Stimulated activated memory B cell treated with anti-CD40 and anti-IgM and Interleukin-4, amounts not matched to agents 10 μg/mL and 1 μg/mL and 100 μg/mL, for 72 hours (primary cell): ENCODE data around the gene RASIP1.

Experiments
- ATAC-seq: fragments of 150-1000 bp; cut with Tn5 transposase; 2 replicates; pipeline ENCODE4 v1.10.0; 2021
- H3K27ac Mint-ChIP-seq: one replicate; pipeline ENCODE4 v1.8.0; 2022; ENCODE audit warnings: mild to moderate bottlenecking, mixed read lengths
- H3K27me3 Mint-ChIP-seq: one replicate; pipeline ENCODE4 v1.8.0; 2022; ENCODE audit warnings: mixed read lengths
- H3K36me3 Mint-ChIP-seq: one replicate; pipeline ENCODE4 v1.8.0; 2022; ENCODE audit warnings: mixed read lengths
- H3K4me1 Mint-ChIP-seq: one replicate; pipeline ENCODE4 v1.8.0; 2022; ENCODE audit warnings: mixed read lengths
- H3K4me3 Mint-ChIP-seq: one replicate; pipeline ENCODE4 v1.8.0; 2022; ENCODE audit warnings: mild to moderate bottlenecking, moderate library complexity, mixed read lengths
- H3K9me3 Mint-ChIP-seq: one replicate; pipeline ENCODE4 v1.8.0; 2022; ENCODE audit warnings: mixed read lengths

RASIP1 gene

DNA sequence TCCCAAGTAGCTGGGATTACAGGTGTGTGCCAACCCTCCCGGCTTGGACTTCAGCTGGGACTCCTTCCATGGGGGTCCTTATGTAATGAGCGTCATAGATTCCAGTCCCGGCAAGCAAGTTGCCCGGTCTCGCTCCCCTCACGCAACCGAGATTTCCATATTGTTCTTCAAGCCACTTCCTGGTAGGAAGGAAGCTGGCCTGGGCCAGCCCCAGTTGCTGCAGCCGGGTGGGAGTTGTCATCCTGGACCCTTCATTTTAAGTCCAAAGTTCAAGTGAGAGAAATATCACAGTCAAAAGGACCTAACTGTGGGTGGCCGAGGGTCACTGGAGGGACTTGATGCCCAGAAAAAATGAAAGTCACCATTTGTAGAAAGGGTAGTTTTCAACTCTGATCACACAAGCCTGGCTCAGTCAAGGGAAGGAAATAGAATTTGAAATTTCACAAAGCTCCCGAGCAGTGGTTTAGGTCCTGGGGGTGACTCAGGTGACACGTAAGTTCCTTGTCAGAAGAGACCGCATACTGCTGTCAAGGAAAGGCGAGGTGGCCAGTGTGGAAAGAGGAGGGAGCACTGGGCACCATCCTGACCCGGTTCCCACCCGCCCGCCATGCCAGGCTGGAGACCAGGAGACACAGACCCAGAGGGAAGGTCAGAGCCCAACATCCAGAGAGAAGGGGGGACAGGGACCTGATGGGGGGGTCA, 20.2 kb upstream of the RASIP1 start:
- H3K27ac Mint-ChIP-seq = no peak overlapping the region
- peak; percentile 20 for ATAC-seq
- no peaks in the 10 kb centered on the region for H3K36me3 Mint-ChIP-seq
- H3K27me3 Mint-ChIP-seq = peaks cover 62% of the 10 kb centered on the region
- no peak overlapping the region for H3K4me3 Mint-ChIP-seq
- H3K9me3 Mint-ChIP-seq = no peaks in the 10 kb centered on the region
- peaks cover 7% of the 10 kb centered on the region for H3K4me1 Mint-ChIP-seq

GRCh38 chr19:48757741-48758144, 17.3 kb upstream of the RASIP1 start:
- Mint-ChIP-seq H3K27me3 (peaks cover 79% of the 10 kb centered on the region), H3K4me1 (peaks cover 15% of the 10 kb centered on the region), H3K9me3 (no peaks in the 10 kb centered on the region), H3K4me3 (no peak overlapping the region), H3K27ac (no peak overlapping the region), H3K36me3 (no peaks in the 10 kb centered on the region)
- ATAC-seq = no peak

DNA sequence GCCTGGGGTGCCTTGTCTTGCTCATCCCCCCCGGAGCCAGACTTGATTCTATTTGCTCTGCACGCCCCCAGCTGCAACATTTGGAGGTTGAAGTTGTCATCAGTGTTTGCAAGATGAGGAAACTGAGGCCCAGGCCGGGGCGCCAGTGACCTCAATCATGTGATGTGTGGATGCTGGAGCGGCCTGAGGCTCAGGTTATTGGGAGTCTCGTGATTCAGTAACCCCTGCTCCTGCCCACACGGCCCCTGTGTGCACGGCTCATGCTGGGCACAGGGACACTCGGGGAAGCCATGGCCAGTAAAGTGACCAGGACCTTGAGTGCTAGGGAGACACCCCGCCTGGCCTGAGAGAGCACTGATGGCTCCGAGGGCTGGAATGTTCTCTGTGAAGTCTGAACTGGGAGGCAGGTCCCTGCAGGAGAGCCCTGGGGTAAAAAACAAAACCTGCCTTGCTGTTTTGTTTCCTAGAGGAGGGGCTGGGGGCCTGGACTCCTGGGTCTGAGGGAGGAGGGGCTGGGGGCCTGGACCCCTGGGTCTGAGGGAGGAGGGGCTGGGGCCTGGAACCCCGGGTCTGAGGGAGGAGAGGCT, 16.8 kb upstream of the RASIP1 start:
- no peaks in the 10 kb centered on the region for H3K9me3 Mint-ChIP-seq
- H3K36me3 Mint-ChIP-seq = no peaks in the 10 kb centered on the region
- peaks cover 18% of the 10 kb centered on the region for H3K4me1 Mint-ChIP-seq
- peaks cover 77% of the 10 kb centered on the region for H3K27me3 Mint-ChIP-seq
- no peak overlapping the region for H3K27ac Mint-ChIP-seq
- ATAC-seq = no peak
- no peak overlapping the region for H3K4me3 Mint-ChIP-seq

DNA sequence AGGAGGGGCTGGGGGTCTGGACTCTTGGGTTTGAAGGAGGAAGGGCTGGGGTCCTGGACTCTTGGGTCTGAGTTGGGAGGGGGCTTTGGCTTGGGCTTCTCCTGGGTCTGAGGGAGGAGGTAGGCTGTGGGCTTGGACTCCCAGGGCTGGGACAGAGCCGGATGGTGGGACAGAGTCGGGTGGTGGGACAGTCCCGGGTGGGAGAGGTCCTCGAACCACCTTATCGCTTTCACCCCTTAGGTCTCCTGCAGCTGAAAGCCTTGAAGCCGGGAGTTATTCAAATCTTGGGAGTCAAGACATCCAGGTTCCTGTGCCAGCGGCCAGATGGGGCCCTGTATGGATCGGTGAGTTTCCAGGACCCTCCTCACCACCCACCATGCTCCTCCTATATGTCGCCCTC, 16.3 kb upstream of the RASIP1 start:
- H3K4me1 Mint-ChIP-seq = peaks cover 22% of the 10 kb centered on the region
- no peaks in the 10 kb centered on the region for H3K9me3 Mint-ChIP-seq
- H3K27ac Mint-ChIP-seq = no peak overlapping the region
- H3K36me3 Mint-ChIP-seq = no peaks in the 10 kb centered on the region
- ATAC-seq = no peak
- peaks cover 77% of the 10 kb centered on the region for H3K27me3 Mint-ChIP-seq
- H3K4me3 Mint-ChIP-seq = no peak overlapping the region

- ATAC-seq = no peak
- no peak overlapping the region for H3K27ac Mint-ChIP-seq
- no peaks in the 10 kb centered on the region for H3K36me3 Mint-ChIP-seq
- H3K4me1 Mint-ChIP-seq = peaks cover 22% of the 10 kb centered on the region
- H3K9me3 Mint-ChIP-seq = no peaks in the 10 kb centered on the region
- peaks cover 77% of the 10 kb centered on the region for H3K27me3 Mint-ChIP-seq
- H3K4me3 Mint-ChIP-seq = no peak overlapping the region
Observed at GRCh38 chr19:48756212-48756611, 15.8 kb upstream of the RASIP1 start.

DNA sequence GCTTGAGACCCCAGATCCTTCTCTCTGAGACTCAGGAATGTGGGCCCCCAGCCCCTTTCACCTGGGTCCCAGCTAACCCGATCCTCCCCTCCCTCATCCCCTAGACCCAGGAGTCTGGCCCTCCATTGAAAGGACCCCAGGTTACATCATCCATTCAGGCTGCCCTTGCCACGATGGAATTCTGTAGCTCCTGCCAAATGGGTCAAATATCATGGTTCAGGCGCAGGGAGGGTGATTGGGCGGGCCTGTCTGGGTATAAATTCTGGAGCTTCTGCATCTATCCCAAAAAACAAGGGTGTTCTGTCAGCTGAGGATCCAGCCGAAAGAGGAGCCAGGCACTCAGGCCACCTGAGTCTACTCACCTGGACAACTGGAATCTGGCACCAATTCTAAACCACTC, 15.4 kb upstream of the RASIP1 start:
- no peak overlapping the region for H3K27ac Mint-ChIP-seq
- H3K4me3 Mint-ChIP-seq = no peak overlapping the region
- H3K4me1 Mint-ChIP-seq = peaks cover 22% of the 10 kb centered on the region
- no peak for ATAC-seq
- no peaks in the 10 kb centered on the region for H3K9me3 Mint-ChIP-seq
- no peaks in the 10 kb centered on the region for H3K36me3 Mint-ChIP-seq
- H3K27me3 Mint-ChIP-seq = peaks cover 77% of the 10 kb centered on the region

DNA sequence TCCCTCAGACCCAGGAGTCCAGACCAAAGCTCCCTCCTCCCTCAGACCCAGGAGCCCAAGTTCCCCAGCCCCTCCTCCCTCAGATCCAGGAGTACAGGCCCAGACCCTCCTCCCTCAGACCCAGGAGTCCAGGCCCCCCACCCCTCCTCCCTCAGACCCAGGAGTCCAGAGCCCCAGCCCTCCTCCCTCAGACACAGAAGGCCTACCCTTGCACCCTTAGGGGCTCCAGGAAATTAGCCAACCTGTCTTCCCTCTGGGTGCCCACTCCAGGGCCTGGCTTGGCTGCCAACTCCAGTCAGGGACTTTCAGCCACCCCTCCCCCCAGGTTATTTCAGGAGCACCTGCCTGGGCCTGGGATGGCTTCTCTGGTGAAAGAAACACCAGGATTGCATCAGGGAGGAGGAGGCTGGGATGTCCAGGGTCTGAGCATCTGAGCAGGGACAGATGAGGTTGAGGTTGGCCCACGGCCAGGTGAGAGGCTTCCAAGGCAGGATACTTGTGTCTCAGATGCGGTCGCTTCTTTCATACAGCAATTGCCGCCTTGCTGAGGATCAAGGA, 14.8 kb upstream of the RASIP1 start, which contains the start of gene FGF21:
TSS of gene FGF21 (plus strand) at position 441 of the 558 bp plus-strand sequence. CDS start 713 bp downstream, outside the sequence.
- peaks cover 16% of the 10 kb centered on the region for H3K4me1 Mint-ChIP-seq
- H3K4me3 Mint-ChIP-seq = no peak within 1 kb of the TSS
- H3K27me3 Mint-ChIP-seq = peaks cover 77% of the 10 kb centered on the region
- H3K27ac Mint-ChIP-seq = no peak within 1 kb of the TSS
- no peaks in the 10 kb centered on the region for H3K9me3 Mint-ChIP-seq
- H3K36me3 Mint-ChIP-seq = no peaks in the 10 kb centered on the region
- ATAC-seq = no peak

GRCh38 chr19:48752496-48753365, 12.3 kb upstream of the RASIP1 start, which contains the start of gene FUT1:
Gene FUT1 (minus strand): TSS chr19:48752641. CDS start chr19:48751281, 1,360 bp downstream.
- ATAC-seq = peak; percentile 67
- Mint-ChIP-seq H3K9me3 (no peaks in the 10 kb centered on the region), H3K4me1 (peaks cover 15% of the 10 kb centered on the region), H3K36me3 (no peaks in the 10 kb centered on the region), H3K27ac (no peak within 1 kb of the TSS), H3K4me3 (peak within 1 kb of the TSS; percentile 65), H3K27me3 (peaks cover 79% of the 10 kb centered on the region)

DNA sequence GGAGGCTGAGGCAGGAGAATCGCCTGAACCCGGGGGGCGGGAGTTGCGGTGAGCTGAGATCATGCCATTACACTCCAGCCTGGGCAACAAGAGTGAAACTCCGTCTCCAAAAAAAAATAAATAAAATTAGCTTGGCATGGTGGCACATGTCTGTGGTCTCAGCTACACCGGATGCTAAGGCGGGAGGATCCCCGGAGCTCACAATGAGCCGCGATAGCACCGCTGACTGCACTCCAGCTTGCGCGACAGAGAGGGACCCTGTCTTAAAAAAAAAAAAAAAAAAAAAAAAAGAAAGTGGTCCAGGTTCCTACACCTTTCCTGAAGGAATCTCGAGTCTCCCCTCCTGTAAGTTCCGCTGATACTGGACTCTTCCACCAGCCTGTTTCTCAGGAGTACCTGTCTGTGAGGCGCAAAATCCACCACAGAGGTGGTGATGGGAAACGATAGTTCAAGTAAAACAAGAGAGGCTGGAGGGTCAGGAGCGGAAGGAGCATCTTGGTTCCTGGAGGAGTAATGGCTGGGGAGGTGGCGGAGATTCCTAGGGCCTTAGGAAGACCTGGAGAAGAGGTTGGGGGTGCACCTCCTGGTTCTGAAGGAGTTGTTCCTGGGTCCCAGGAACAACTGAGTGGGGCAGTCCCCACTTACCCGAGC, 11.6 kb upstream of the RASIP1 start:
- H3K4me3 Mint-ChIP-seq = peak overlapping the region; percentile 60
- no peak for ATAC-seq
- no peak overlapping the region for H3K27ac Mint-ChIP-seq
- H3K36me3 Mint-ChIP-seq = no peaks in the 10 kb centered on the region
- H3K4me1 Mint-ChIP-seq = peaks cover 20% of the 10 kb centered on the region
- H3K27me3 Mint-ChIP-seq = peaks cover 82% of the 10 kb centered on the region
- no peaks in the 10 kb centered on the region for H3K9me3 Mint-ChIP-seq

DNA sequence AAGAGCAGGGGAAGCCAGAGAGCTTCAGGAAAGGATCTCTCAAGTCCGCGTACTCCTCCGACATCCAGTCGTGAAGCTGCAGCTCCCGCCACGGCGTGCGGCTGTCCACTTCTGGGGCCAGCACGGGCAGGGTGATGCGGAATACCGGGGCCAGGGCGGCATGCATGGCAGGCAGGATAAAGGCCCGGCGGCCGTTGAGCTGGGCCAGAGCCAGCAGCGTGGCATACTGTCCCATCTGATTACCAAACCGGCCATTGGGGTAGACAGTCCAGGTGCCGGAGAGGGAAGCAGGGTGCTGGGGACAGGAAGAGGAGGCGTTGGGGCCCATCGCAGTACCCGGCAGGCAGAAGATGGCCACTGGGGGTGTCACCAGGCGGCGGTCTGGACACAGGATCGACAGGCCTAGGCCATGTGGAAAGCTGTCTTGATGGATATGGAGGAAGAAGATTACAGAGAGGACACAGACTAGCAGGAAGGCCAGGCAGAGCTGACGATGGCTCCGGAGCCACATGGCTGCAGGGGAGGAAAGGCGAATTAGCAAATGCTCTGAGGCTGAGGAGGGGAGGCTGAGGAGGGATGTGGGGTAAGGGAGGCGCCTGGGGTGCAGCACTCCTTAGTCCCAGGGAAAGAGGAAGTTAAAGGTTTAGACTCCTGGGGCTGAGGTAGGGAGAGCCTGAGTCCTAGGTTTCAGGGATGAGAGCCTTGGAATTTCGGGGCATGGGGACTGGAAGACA, 10.5 kb upstream of the RASIP1 start:
- H3K27ac Mint-ChIP-seq = no peak overlapping the region

DNA sequence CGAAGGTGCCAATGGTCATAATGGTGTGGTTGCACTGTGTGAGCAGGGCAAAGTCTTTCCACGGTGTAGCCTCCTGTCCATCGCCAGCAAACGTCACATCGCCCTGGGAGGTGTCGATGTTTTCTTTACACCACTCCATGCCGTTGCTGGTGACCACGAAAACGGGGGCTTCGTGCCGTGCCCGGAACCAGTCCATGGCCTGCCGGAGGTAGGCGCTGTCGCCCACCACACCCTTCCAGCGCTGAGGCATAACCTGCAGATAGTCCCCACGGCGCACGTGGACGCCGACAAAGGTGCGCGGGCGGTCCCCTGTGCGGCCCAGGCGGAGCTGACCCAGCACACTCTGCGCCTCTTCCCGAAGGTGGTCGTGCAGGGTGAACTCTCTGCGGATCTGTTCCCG, 9.9 kb upstream of the RASIP1 start:
- Mint-ChIP-seq H3K4me1 (peaks cover 21% of the 10 kb centered on the region), H3K9me3 (peaks cover 3% of the 10 kb centered on the region), H3K27me3 (peaks cover 82% of the 10 kb centered on the region), H3K36me3 (no peaks in the 10 kb centered on the region), H3K4me3 (no peak overlapping the region), H3K27ac (no peak overlapping the region)
- no peak for ATAC-seq

More for the DNA sequence above, 10.5 kb upstream of the RASIP1 start:
- Mint-ChIP-seq H3K9me3 (peaks cover 3% of the 10 kb centered on the region), H3K36me3 (no peaks in the 10 kb centered on the region), H3K4me1 (peaks cover 21% of the 10 kb centered on the region), H3K4me3 (peak overlapping the region; percentile 27), H3K27me3 (peaks cover 82% of the 10 kb centered on the region)
- no peak for ATAC-seq

DNA sequence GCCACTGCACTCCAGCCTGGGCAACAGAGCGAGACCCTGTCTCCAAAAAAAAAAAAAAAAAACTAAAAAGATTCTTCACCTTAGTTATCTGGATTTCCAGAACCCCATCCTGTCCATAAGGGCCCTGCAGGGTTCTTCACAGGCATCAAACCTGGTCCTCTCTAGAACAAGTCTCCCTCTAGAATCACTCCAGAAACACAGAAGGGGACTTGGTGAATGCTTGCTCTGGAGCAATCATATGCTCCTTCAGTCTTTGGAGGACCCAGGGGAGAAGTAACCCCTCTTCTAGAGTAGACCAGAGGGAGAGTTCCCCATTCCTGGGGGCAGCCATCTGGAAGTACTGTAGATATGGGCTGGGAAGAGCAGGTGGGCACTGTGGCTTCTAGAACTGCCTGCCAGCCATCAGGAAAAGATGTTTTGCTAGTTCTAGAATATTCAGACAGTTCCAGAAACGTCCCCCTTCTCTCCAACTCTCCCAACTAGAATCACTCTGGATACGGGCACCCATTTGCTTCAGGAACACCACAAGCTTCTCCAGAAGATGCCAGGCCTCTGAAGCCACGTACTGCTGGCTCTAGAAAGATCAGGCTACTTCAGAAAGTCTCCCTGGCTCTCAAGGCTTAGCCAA, 9.3 kb upstream of the RASIP1 start:
- Mint-ChIP-seq H3K4me1 (peaks cover 21% of the 10 kb centered on the region), H3K36me3 (no peaks in the 10 kb centered on the region), H3K27me3 (peaks cover 79% of the 10 kb centered on the region), H3K4me3 (no peak overlapping the region), H3K9me3 (peaks cover 3% of the 10 kb centered on the region), H3K27ac (no peak overlapping the region)
- ATAC-seq = no peak

DNA sequence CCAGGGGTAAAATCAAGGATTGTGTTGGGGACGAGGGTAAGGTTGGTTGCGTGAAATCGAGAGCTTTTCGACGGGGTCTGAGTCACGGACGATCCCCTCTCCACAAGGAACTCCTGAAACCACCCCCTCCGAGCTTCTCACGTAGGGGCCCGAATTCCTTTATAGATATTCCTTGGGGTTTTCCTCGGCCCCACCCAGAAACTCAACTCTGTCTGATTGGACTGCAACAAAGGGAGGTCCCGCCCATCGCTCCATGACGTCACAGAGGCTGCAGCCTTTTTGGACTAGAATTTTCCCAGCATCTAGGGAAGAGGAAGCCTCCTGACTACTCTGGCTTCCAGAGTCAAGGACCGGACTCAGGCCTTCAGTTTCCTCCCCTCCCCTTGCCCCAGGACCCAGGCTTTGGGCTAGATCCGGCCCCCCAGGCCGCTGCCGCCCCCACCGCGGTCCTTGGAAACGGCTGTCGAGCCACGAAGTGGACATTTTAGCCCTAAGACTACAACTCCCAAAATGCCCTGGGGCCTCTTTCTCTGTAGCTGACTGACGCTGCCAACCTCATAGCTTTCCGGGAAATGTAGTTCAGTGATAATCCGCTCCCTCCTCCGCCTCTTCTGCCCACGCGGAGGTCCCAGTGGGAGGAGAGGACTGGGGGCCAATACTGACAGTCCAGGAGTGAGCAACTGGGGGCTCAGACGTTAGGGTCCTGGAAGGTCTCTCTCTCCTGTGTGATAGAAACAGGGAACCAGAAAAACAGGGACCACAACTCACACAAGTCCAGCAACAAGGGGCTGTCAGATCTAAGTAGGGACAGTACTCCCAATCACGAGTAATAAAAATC, 6.5 kb upstream of the RASIP1 start, which contains the start of gene IZUMO1:
TSS of gene IZUMO1 (minus strand) at position 172 of the 838 bp plus-strand sequence. CDS start 1,050 bp downstream, outside the sequence.
- Mint-ChIP-seq H3K27ac (no peak within 1 kb of the TSS), H3K4me3 (no peak within 1 kb of the TSS), H3K4me1 (peaks cover 7% of the 10 kb centered on the region), H3K9me3 (peaks cover 3% of the 10 kb centered on the region), H3K27me3 (peaks cover 75% of the 10 kb centered on the region), H3K36me3 (no peaks in the 10 kb centered on the region)
- peak; percentile 75 for ATAC-seq
